ENCODE measurements around the gene NEK4. TPM values are rescaled to one million over a fixed set of nuclear protein-coding genes. Genes with fewer than 3 reads are reported as not detected.

Gene NEK4
- total RNA-seq, 4 donors from 2014 or later = 36.7 to 65.6 (median 41.8) TPM

- H3K27me3 ChIP-seq = no peaks in the 10 kb centered on the region
- H3K4me3 ChIP-seq (replicated peaks in 1 of 3) = no peak overlapping the region
- H3K36me3 ChIP-seq = peaks cover 59 to 82% of the 10 kb centered on the region in 2 donors
- no peak overlapping the region for H3K27ac ChIP-seq
- H3K4me1 ChIP-seq = no peaks in the 10 kb centered on the region
- DNase-seq = no peak
- WGBS, 2 donors = 90 to 93% methylated on average over 2 of the region's 2 CpGs
- no peak for TF ChIP-seq POLR2A (IDR thresholded peaks at IDR 0.05)
- H3K9me3 ChIP-seq = no peaks in the 10 kb centered on the region
- intact Hi-C loops (cut with DNase I) = loop anchor here (10.0 kb wide), 1 partner anchor 331 kb away; no protein-coding TSS in a partner anchor
Observed at GRCh38 chr3:52743721-52744120, 27.0 kb downstream of the NEK4 start.

- 91 to 95% methylated on average over 5 of the region's 5 CpGs for WGBS, 2 donors
- Histone ChIP-seq H3K4me3 (replicated peaks in 1 of 3) (no peak overlapping the region), H3K9me3 (no peaks in the 10 kb centered on the region), H3K27ac (no peak overlapping the region), H3K36me3 (peaks cover 62 to 83% of the 10 kb centered on the region in 2 donors), H3K27me3 (no peaks in the 10 kb centered on the region), H3K4me1 (no peaks in the 10 kb centered on the region)
- no peak for TF ChIP-seq CTCF (IDR thresholded peaks at IDR 0.05)
- no peak for TF ChIP-seq POLR2A (IDR thresholded peaks at IDR 0.05)
- intact Hi-C loops (cut with DNase I) = loop anchor here (10.0 kb wide), 1 partner anchor 332 kb away; no protein-coding TSS in a partner anchor
- no peak for DNase-seq
Observed at GRCh38 chr3:52743152-52743551, 27.6 kb downstream of the NEK4 start.

GRCh38 chr3:52742418-52743041, 28.2 kb downstream of the NEK4 start:
- Histone ChIP-seq H3K27ac (no peak overlapping the region), H3K9me3 (no peaks in the 10 kb centered on the region), H3K36me3 (peaks cover 62 to 82% of the 10 kb centered on the region in 2 donors), H3K4me1 (no peaks in the 10 kb centered on the region), H3K4me3 (replicated peaks in 1 of 3) (no peak overlapping the region), H3K27me3 (no peaks in the 10 kb centered on the region)
- intact Hi-C loops (cut with DNase I) = loop anchor here (10.0 kb wide), 1 partner anchor 332 kb away; no protein-coding TSS in a partner anchor
- peak in 4 of 6 experiments; percentile 20 to 46 (median 42) for TF ChIP-seq CTCF (IDR thresholded peaks at IDR 0.05)
- no peak for TF ChIP-seq POLR2A (IDR thresholded peaks at IDR 0.05)
- WGBS, 2 donors = 92 to 95% methylated on average over 3 of the region's 3 CpGs
- no peak for DNase-seq

- no peaks in the 10 kb centered on the region for H3K9me3 ChIP-seq
- WGBS, 2 donors = 70 to 81% methylated on average over 1 of the region's 1 CpG
- no peaks in the 10 kb centered on the region for H3K27me3 ChIP-seq
- H3K36me3 ChIP-seq = peaks cover 45 to 80% of the 10 kb centered on the region in 2 donors
- no peak for TF ChIP-seq POLR2A (IDR thresholded peaks at IDR 0.05)
- TF ChIP-seq CTCF (IDR thresholded peaks at IDR 0.05) = no peak
- H3K27ac ChIP-seq = no peak overlapping the region
- intact Hi-C loops (cut with DNase I) = loop anchor here (10.0 kb wide), 1 partner anchor 335 kb away; no protein-coding TSS in a partner anchor
- H3K4me3 ChIP-seq (replicated peaks in 1 of 3) = no peak overlapping the region
- no peaks in the 10 kb centered on the region for H3K4me1 ChIP-seq
- DNase-seq = no peak
Observed at GRCh38 chr3:52739730-52740129, 31.0 kb downstream of the NEK4 start.

- Histone ChIP-seq H3K36me3 (peaks cover 10 to 47% of the 10 kb centered on the region in 2 donors), H3K9me3 (no peaks in the 10 kb centered on the region), H3K4me1 (no peaks in the 10 kb centered on the region), H3K27ac (no peak overlapping the region), H3K27me3 (no peaks in the 10 kb centered on the region), H3K4me3 (replicated peaks in 1 of 3) (no peak overlapping the region)
- DNase-seq = no peak
- intact Hi-C loops (cut with DNase I) = no loop called here
- no peak for TF ChIP-seq POLR2A (IDR thresholded peaks at IDR 0.05)
- TF ChIP-seq CTCF (IDR thresholded peaks at IDR 0.05) = no peak
- 92 to 97% methylated on average over 10 of the region's 10 CpGs for WGBS, 2 donors
Observed at GRCh38 chr3:52733256-52733891, 37.4 kb downstream of the NEK4 start.
